HL-60 (cell line): ENCODE results near the gene FGD3.

ENCODE experiments used
- GABPA ChIP-seq: IDR thresholded peaks from 2 replicates; pipeline ENCODE4 v1.6.1; 2012; ENCODE audit warnings: low read depth
- POLR2AphosphoS5 ChIP-seq: IDR thresholded peaks from 2 replicates; pipeline ENCODE4 v1.6.1; 2012; ENCODE audit warnings: low read depth
- SPI1 ChIP-seq: IDR thresholded peaks from 2 replicates; pipeline ENCODE4 v1.6.1; 2012; ENCODE audit warnings: low read depth, mild to moderate bottlenecking, borderline replicate concordance
- TF ChIP-seq, protein P1 (sequence below): IDR thresholded peaks from one replicate; pipeline ENCODE4 v1.5.1; 2011; ENCODE audit warnings: low read length, control low read depth, inconsistent platforms; ENCODE audit not compliant: insufficient read depth

GRCh38 chr9:92986176-92987119, 39.1 kb downstream of the FGD3 start:
- TF ChIP-seq, protein P1, sequence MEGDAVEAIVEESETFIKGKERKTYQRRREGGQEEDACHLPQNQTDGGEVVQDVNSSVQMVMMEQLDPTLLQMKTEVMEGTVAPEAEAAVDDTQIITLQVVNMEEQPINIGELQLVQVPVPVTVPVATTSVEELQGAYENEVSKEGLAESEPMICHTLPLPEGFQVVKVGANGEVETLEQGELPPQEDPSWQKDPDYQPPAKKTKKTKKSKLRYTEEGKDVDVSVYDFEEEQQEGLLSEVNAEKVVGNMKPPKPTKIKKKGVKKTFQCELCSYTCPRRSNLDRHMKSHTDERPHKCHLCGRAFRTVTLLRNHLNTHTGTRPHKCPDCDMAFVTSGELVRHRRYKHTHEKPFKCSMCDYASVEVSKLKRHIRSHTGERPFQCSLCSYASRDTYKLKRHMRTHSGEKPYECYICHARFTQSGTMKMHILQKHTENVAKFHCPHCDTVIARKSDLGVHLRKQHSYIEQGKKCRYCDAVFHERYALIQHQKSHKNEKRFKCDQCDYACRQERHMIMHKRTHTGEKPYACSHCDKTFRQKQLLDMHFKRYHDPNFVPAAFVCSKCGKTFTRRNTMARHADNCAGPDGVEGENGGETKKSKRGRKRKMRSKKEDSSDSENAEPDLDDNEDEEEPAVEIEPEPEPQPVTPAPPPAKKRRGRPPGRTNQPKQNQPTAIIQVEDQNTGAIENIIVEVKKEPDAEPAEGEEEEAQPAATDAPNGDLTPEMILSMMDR, result peak; percentile 36
- no peak for TF ChIP-seq GABPA
- TF ChIP-seq SPI1, result no peak
- TF ChIP-seq POLR2AphosphoS5, result no peak
